Left forelimb (tissue), 1 donor: ENCODE measurements around the gene MFN1.

Source experiments
- DNase-seq: peaks from one replicate; pipeline ENCODE4 v3.0.0-alpha.2; 2018; ENCODE audit warnings: low spot score

MFN1 gene

GRCh38 chr3:179348325-179349013, 960 bp downstream of the MFN1 start:
- DNase-seq = no peak

GRCh38 chr3:179355996-179356395, 8.5 kb downstream of the MFN1 start:
- DNase-seq = no peak

GRCh38 chr3:179363332-179363731, 15.8 kb downstream of the MFN1 start:
- DNase-seq = no peak

- no peak for DNase-seq
These were observed 22.1 kb downstream of the MFN1 start for GRCh38 chr3:179369621-179370020.

- DNase-seq = no peak
These were observed 26.4 kb downstream of the MFN1 start for GRCh38 chr3:179373938-179374337.

GRCh38 chr3:179375091-179375999, 27.8 kb downstream of the MFN1 start:
- DNase-seq = no peak

GRCh38 chr3:179376474-179376873, 29.0 kb downstream of the MFN1 start:
- no peak for DNase-seq

- DNase-seq = no peak
These were observed 44.4 kb downstream of the MFN1 start for GRCh38 chr3:179391906-179392305.

- DNase-seq = no peak
These were observed 51.2 kb downstream of the MFN1 start for GRCh38 chr3:179398574-179399231.

GRCh38 chr3:179401561-179401960, 54.1 kb downstream of the MFN1 start:
- DNase-seq = no peak

GRCh38 chr3:179402963-179403362, 55.5 kb downstream of the MFN1 start:
- DNase-seq = no peak

GRCh38 chr3:179404307-179404706, 56.8 kb downstream of the MFN1 start:
- no peak for DNase-seq

GRCh38 chr3:179410331-179410730, 62.8 kb downstream of the MFN1 start:
- no peak for DNase-seq

GRCh38 chr3:179410999-179411398, 63.5 kb downstream of the MFN1 start:
- DNase-seq = no peak

GRCh38 chr3:179414804-179415203, 67.3 kb downstream of the MFN1 start:
- no peak for DNase-seq

- DNase-seq = no peak
These were observed 67.9 kb downstream of the MFN1 start for GRCh38 chr3:179415377-179415776.

GRCh38 chr3:179416681-179417080, 69.2 kb downstream of the MFN1 start:
- no peak for DNase-seq

GRCh38 chr3:179418610-179419009, 71.1 kb downstream of the MFN1 start:
- DNase-seq = no peak

- no peak for DNase-seq
These were observed 74.0 kb downstream of the MFN1 start for GRCh38 chr3:179421500-179421899.

GRCh38 chr3:179425075-179425474, 77.6 kb downstream of the MFN1 start:
- no peak for DNase-seq

GRCh38 chr3:179428876-179429548, 81.5 kb downstream of the MFN1 start:
- no peak for DNase-seq

GRCh38 chr3:179430277-179430870, 82.9 kb downstream of the MFN1 start:
- no peak for DNase-seq
